ENCODE data around the gene TKTL1. TPM values are rescaled to one million over a fixed set of nuclear protein-coding genes. Genes with fewer than 3 reads are reported as not detected.

Gene TKTL1
- polyA plus RNA-seq, 1 donor from 2014 or later: 0.14 TPM

DNA sequence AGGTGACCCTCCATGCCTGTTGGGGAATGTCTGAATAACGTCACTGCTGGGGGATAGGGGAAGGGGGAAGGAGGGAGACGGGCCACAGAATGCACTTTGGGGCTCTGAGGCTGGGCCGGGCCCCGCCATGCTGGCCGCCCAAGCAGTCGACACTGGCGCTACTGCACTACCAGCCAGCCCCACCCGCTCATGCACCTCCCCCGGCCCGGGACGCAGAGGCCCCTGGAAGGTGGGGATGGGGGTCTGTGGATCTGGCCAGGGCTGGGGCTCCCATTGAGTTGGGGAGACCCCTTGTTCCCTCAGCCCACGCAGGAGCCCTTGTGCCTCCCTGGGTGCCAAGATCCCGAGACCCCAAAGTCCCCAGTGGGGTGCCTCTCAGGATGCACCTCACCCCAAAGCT is 61.0 kb downstream of the TKTL1 start:
- Histone ChIP-seq H4K20me1 (ENCODE audit: insufficient read depth) (no peaks in the 10 kb centered on the region), H2AFZ (ENCODE audit: low read depth, low read length) (no peak overlapping the region), H3K9me2 (ENCODE audit: insufficient read depth, low read length) (no peaks in the 10 kb centered on the region), H3K4me3 (ENCODE audit: low read length) (no peak overlapping the region), H3K27ac (ENCODE audit: low read length) (no peak overlapping the region), H3K4me2 (ENCODE audit: low read length) (no peak overlapping the region), H3K9ac (ENCODE audit: low read length) (no peak overlapping the region), H3K27me3 (ENCODE audit: insufficient read depth, low read depth, low read length) (no peaks in the 10 kb centered on the region), H3K9me3 (ENCODE audit: low read length) (no peaks in the 10 kb centered on the region), H3F3A (ENCODE audit: insufficient read depth, low read length, poor library complexity, severe bottlenecking) (no peaks in the 10 kb centered on the region), H3K36me3 (ENCODE audit: insufficient read depth, low read length) (no peaks in the 10 kb centered on the region), H3K79me2 (replicated peaks; ENCODE audit: insufficient read depth, low read length) (no peaks in the 10 kb centered on the region)
- TF ChIP-seq EP300 (conservative IDR thresholded peaks at IDR 0.05; ENCODE audit: poor library complexity, severe bottlenecking): no peak
- TF ChIP-seq SMC3 (conservative IDR thresholded peaks at IDR 0.05; ENCODE audit: poor library complexity): no peak
- TF ChIP-seq POLR2AphosphoS5 (IDR thresholded peaks at IDR 0.05): no peak
- TF ChIP-seq EZH2 (IDR thresholded peaks at IDR 0.05; ENCODE audit: borderline replicate concordance, insufficient read depth, low read length, poor library complexity, severe bottlenecking): no peak
- TF ChIP-seq, protein P1, sequence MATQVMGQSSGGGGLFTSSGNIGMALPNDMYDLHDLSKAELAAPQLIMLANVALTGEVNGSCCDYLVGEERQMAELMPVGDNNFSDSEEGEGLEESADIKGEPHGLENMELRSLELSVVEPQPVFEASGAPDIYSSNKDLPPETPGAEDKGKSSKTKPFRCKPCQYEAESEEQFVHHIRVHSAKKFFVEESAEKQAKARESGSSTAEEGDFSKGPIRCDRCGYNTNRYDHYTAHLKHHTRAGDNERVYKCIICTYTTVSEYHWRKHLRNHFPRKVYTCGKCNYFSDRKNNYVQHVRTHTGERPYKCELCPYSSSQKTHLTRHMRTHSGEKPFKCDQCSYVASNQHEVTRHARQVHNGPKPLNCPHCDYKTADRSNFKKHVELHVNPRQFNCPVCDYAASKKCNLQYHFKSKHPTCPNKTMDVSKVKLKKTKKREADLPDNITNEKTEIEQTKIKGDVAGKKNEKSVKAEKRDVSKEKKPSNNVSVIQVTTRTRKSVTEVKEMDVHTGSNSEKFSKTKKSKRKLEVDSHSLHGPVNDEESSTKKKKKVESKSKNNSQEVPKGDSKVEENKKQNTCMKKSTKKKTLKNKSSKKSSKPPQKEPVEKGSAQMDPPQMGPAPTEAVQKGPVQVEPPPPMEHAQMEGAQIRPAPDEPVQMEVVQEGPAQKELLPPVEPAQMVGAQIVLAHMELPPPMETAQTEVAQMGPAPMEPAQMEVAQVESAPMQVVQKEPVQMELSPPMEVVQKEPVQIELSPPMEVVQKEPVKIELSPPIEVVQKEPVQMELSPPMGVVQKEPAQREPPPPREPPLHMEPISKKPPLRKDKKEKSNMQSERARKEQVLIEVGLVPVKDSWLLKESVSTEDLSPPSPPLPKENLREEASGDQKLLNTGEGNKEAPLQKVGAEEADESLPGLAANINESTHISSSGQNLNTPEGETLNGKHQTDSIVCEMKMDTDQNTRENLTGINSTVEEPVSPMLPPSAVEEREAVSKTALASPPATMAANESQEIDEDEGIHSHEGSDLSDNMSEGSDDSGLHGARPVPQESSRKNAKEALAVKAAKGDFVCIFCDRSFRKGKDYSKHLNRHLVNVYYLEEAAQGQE (IDR thresholded peaks at IDR 0.05; ENCODE audit: borderline replicate concordance): no peak
- no peak for TF ChIP-seq TAF1 (IDR thresholded peaks at IDR 0.05; ENCODE audit: low read depth)
- TF ChIP-seq MXI1 (conservative IDR thresholded peaks at IDR 0.05; ENCODE audit: poor library complexity, severe bottlenecking): no peak

- Histone ChIP-seq H3K4me3 (ENCODE audit: low read length) (no peak overlapping the region), H3K36me3 (ENCODE audit: insufficient read depth, low read length) (no peaks in the 10 kb centered on the region), H2AFZ (ENCODE audit: low read depth, low read length) (no peak overlapping the region), H3F3A (ENCODE audit: insufficient read depth, low read length, poor library complexity, severe bottlenecking) (no peaks in the 10 kb centered on the region), H3K4me2 (ENCODE audit: low read length) (no peak overlapping the region), H3K27me3 (ENCODE audit: insufficient read depth, low read depth, low read length) (no peaks in the 10 kb centered on the region), H3K9ac (ENCODE audit: low read length) (no peak overlapping the region), H3K9me3 (ENCODE audit: low read length) (no peaks in the 10 kb centered on the region), H4K20me1 (ENCODE audit: insufficient read depth) (no peaks in the 10 kb centered on the region), H3K27ac (ENCODE audit: low read length) (no peak overlapping the region), H3K9me2 (ENCODE audit: insufficient read depth, low read length) (no peaks in the 10 kb centered on the region), H3K79me2 (replicated peaks; ENCODE audit: insufficient read depth, low read length) (no peaks in the 10 kb centered on the region)
- TF ChIP-seq POLR2AphosphoS5 (IDR thresholded peaks at IDR 0.05) (no peak), SMC3 (conservative IDR thresholded peaks at IDR 0.05; ENCODE audit: poor library complexity) (no peak), EZH2 (IDR thresholded peaks at IDR 0.05; ENCODE audit: borderline replicate concordance, insufficient read depth, low read length, poor library complexity, severe bottlenecking) (no peak), EP300 (conservative IDR thresholded peaks at IDR 0.05; ENCODE audit: poor library complexity, severe bottlenecking) (no peak), TAF1 (IDR thresholded peaks at IDR 0.05; ENCODE audit: low read depth) (no peak), RAD21 (conservative IDR thresholded peaks at IDR 0.05) (no peak), MXI1 (conservative IDR thresholded peaks at IDR 0.05; ENCODE audit: poor library complexity, severe bottlenecking) (no peak)
- TF ChIP-seq, protein P2, sequence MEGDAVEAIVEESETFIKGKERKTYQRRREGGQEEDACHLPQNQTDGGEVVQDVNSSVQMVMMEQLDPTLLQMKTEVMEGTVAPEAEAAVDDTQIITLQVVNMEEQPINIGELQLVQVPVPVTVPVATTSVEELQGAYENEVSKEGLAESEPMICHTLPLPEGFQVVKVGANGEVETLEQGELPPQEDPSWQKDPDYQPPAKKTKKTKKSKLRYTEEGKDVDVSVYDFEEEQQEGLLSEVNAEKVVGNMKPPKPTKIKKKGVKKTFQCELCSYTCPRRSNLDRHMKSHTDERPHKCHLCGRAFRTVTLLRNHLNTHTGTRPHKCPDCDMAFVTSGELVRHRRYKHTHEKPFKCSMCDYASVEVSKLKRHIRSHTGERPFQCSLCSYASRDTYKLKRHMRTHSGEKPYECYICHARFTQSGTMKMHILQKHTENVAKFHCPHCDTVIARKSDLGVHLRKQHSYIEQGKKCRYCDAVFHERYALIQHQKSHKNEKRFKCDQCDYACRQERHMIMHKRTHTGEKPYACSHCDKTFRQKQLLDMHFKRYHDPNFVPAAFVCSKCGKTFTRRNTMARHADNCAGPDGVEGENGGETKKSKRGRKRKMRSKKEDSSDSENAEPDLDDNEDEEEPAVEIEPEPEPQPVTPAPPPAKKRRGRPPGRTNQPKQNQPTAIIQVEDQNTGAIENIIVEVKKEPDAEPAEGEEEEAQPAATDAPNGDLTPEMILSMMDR (IDR thresholded peaks at IDR 0.05; ENCODE audit: poor library complexity, severe bottlenecking): no peak
- TF ChIP-seq, protein P1 (IDR thresholded peaks at IDR 0.05; ENCODE audit: borderline replicate concordance): no peak
These were observed 61.6 kb downstream of the TKTL1 start for GRCh38 chrX:154357205-154357604.

Data from neural cell (in vitro differentiated cells).